H1 (cell line): ENCODE data around the gene ZBTB20. TPM values are rescaled to one million over a fixed set of nuclear protein-coding genes. Genes with fewer than 3 reads are reported as not detected.

ENCODE experiments used
- CTCF ChIA-PET: fragments of 300-600 bp; sonication (Branson Sonifier 250); formaldehyde crosslinking; loops from one replicate; lab custom pipeline; 2021; ENCODE audit not compliant: partially characterized antibody; lab: Charles Lee
- POLR2A ChIA-PET: fragments of 300-600 bp; sonication (Branson Sonifier 250); formaldehyde crosslinking; loops from one replicate; lab custom pipeline; 2021; ENCODE audit warnings: inconsistent platforms; ENCODE audit not compliant: partially characterized antibody; lab: Charles Lee
- DNase-seq, 2 experiments: peaks; one replicate each; pipeline versions ENCODE4 v3.0.0 to v3.0.0-alpha.2; 2010 to 2022; ENCODE audit warnings: low spot score in 2 of 2, low read depth in 1 of 2, mixed read lengths in 1 of 2
- FAIRE-seq: peaks from 2 replicates; lab custom pipeline; 2011; peaks lifted over from hg19 to GRCh38; lab: Jason Lieb, UNC
- H2AFZ ChIP-seq: 2 replicates; pipeline ENCODE4 v1.8.1; 2012; ENCODE audit warnings: low read length, inconsistent platforms
- H2AK5ac ChIP-seq: 2 replicates; pipeline ENCODE4 v1.6.1; 2013; ENCODE audit warnings: low read depth, low read length
- H2BK120ac ChIP-seq: replicated peaks from 2 replicates; pipeline ENCODE3; 2013; ENCODE audit warnings: low read depth, low read length, inconsistent platforms
- H2BK12ac ChIP-seq: 2 replicates; pipeline ENCODE4 v1.6.1; 2013; ENCODE audit warnings: low read depth, low read length
- H2BK15ac ChIP-seq: 2 replicates; pipeline ENCODE4 v1.6.1; 2013; ENCODE audit warnings: low read length
- H2BK20ac ChIP-seq: 2 replicates; pipeline ENCODE4 v1.6.1; 2013; ENCODE audit warnings: low read length
- H2BK5ac ChIP-seq: 2 replicates; pipeline ENCODE4 v1.6.1; 2013; ENCODE audit warnings: low read depth, low read length
- H3K14ac ChIP-seq: 2 replicates; pipeline ENCODE4 v1.6.1; 2013; ENCODE audit warnings: inconsistent platforms; ENCODE audit not compliant: insufficient read length
- H3K18ac ChIP-seq: 2 replicates; pipeline ENCODE4 v1.6.1; 2013; ENCODE audit warnings: low read length; ENCODE audit errors: extremely low read depth
- H3K23ac ChIP-seq: 2 replicates; pipeline ENCODE4 v1.6.1; 2013; ENCODE audit warnings: inconsistent platforms; ENCODE audit not compliant: insufficient read length
- H3K23me2 ChIP-seq: 2 replicates; pipeline ENCODE4 v1.6.1; 2013; ENCODE audit warnings: low read depth, low read length
- H3K27ac ChIP-seq: 2 replicates; pipeline ENCODE4 v1.6.1; 2011; ENCODE audit warnings: low read depth, low read length, inconsistent platforms
- H3K27me3 ChIP-seq, 4 experiments: replicated peaks in 1 of 4; 1 replicate in 1 of 4; 2 replicates in 3 of 4; pipeline versions ENCODE4 v1.6.1 to v1.8.1; 2011 to 2013; ENCODE audit warnings: low read length in 3 of 4, mild to moderate bottlenecking in 3 of 4, inconsistent platforms in 2 of 4, mixed read lengths in 2 of 4, moderate library complexity in 1 of 4; ENCODE audit not compliant: control insufficient read depth in 3 of 4, insufficient read depth in 3 of 4; ENCODE audit errors: extremely low read depth in 1 of 4
- H3K36me3 ChIP-seq, 4 experiments: 2 replicates each; pipeline versions ENCODE4 v1.6.1 to v1.8.1; 2011 to 2013; ENCODE audit warnings: mild to moderate bottlenecking in 4 of 4, low read length in 3 of 4, moderate library complexity in 2 of 4, control low read depth in 1 of 4, inconsistent platforms in 1 of 4; ENCODE audit not compliant: insufficient read depth in 4 of 4, control insufficient read depth in 2 of 4
- H3K4ac ChIP-seq: replicated peaks from 2 replicates; pipeline ENCODE3; 2013; ENCODE audit warnings: low read length, low read depth, mixed read lengths, inconsistent platforms; ENCODE audit not compliant: insufficient read length
- H3K4me1 ChIP-seq, 4 experiments: replicated peaks in 1 of 4; 1 replicate in 1 of 4; 2 replicates in 3 of 4; pipeline versions ENCODE4 v1.6.1 to v1.8.1; 2011 to 2013; ENCODE audit warnings: low read length in 3 of 4, inconsistent platforms in 2 of 4, mixed read lengths in 1 of 4; ENCODE audit not compliant: insufficient read depth in 4 of 4, control insufficient read depth in 3 of 4
- H3K4me2 ChIP-seq, 2 experiments: 2 replicates each; pipeline versions ENCODE4 v1.6.1 to v1.8.1; 2011 to 2013; ENCODE audit warnings: low read depth in 2 of 2, low read length in 2 of 2, control low read depth in 1 of 2, inconsistent platforms in 1 of 2, mild to moderate bottlenecking in 1 of 2; ENCODE audit not compliant: insufficient read depth in 1 of 2
- H3K4me3 ChIP-seq, 4 experiments: fragments of 200-600, 300-600 bp in 1 of 4; sonication (generic), shearing (Covaris generic), sonication (Bioruptor Twin) in 1 of 4; 2 replicates each; pipeline versions ENCODE4 v1.5.1 to v1.8.1; 2011 to 2016; ENCODE audit warnings: low read length in 4 of 4, low read depth in 3 of 4, control low read depth in 2 of 4, inconsistent platforms in 2 of 4, mild to moderate bottlenecking in 2 of 4, mixed read lengths in 1 of 4, moderate library complexity in 1 of 4; ENCODE audit not compliant: insufficient read depth in 2 of 4; ENCODE audit errors: extremely low read depth in 1 of 4
- H3K56ac ChIP-seq: replicated peaks from 2 replicates; pipeline ENCODE3; 2013; ENCODE audit warnings: low read depth, mild to moderate bottlenecking, mixed read lengths, low read length, inconsistent platforms; ENCODE audit not compliant: insufficient read length
- H3K79me1 ChIP-seq: 2 replicates; pipeline ENCODE4 v1.6.1; 2013; ENCODE audit warnings: low read depth, low read length, control low read depth
- H3K79me2 ChIP-seq, 2 experiments: 2 replicates each; pipeline versions ENCODE4 v1.6.1 to v1.8.1; 2012 to 2013; ENCODE audit warnings: low read length in 2 of 2, mild to moderate bottlenecking in 2 of 2, inconsistent platforms in 1 of 2; ENCODE audit not compliant: insufficient read depth in 2 of 2, control insufficient read depth in 1 of 2
- H3K9ac ChIP-seq, 4 experiments: replicated peaks in 1 of 4; 1 replicate in 1 of 4; 2 replicates in 3 of 4; pipeline versions ENCODE4 v1.6.1 to v1.8.1; 2011 to 2013; ENCODE audit warnings: low read depth in 3 of 4, low read length in 3 of 4, control low read depth in 2 of 4, mild to moderate bottlenecking in 2 of 4, moderate library complexity in 2 of 4, inconsistent platforms in 1 of 4; ENCODE audit errors: extremely low read depth in 1 of 4
- H3K9me3 ChIP-seq, 2 experiments: 2 replicates each; pipeline versions ENCODE4 v1.6.1 to v1.8.1; 2012 to 2013; ENCODE audit warnings: mild to moderate bottlenecking in 2 of 2, moderate library complexity in 2 of 2, control low read depth in 1 of 2, inconsistent platforms in 1 of 2, low read depth in 1 of 2, low read length in 1 of 2, mixed read lengths in 1 of 2; ENCODE audit not compliant: insufficient read depth in 2 of 2
- H4K20me1 ChIP-seq, 2 experiments: replicated peaks in 1 of 2; 2 replicates each; pipeline versions ENCODE3 to v1.8.1; 2011 to 2013; ENCODE audit warnings: inconsistent platforms in 2 of 2, low read length in 2 of 2, mild to moderate bottlenecking in 1 of 2; ENCODE audit not compliant: insufficient read depth in 2 of 2, control insufficient read depth in 1 of 2
- H4K5ac ChIP-seq: 2 replicates; pipeline ENCODE4 v1.6.1; 2013; ENCODE audit warnings: low read length, low read depth, mixed read lengths, inconsistent platforms; ENCODE audit not compliant: insufficient read length
- H4K8ac ChIP-seq: 2 replicates; pipeline ENCODE4 v1.8.0; 2013; ENCODE audit warnings: mild to moderate bottlenecking, moderate library complexity, low read length, inconsistent platforms; ENCODE audit not compliant: insufficient read depth; ENCODE audit errors: extremely low read depth
- H4K91ac ChIP-seq: replicated peaks from 2 replicates; pipeline ENCODE3; 2013; ENCODE audit warnings: low read length, mixed read lengths, inconsistent platforms; ENCODE audit not compliant: insufficient read length
- CHD2 ChIP-seq: IDR thresholded peaks from 2 replicates; pipeline ENCODE4 v1.6.1; 2012; ENCODE audit warnings: low read length, improper control_type of control experiment
- EZH2 ChIP-seq: fragments of 200-600 bp; sonication (generic); IDR thresholded peaks from 2 replicates; pipeline ENCODE4 v1.7.1; 2012; ENCODE audit warnings: low read depth, mild to moderate bottlenecking, moderate library complexity, low read length, inconsistent platforms; ENCODE audit not compliant: severe bottlenecking
- KDM4A ChIP-seq: IDR thresholded peaks from one replicate; pipeline ENCODE4 v1.7.1; 2012; ENCODE audit warnings: low read depth, mild to moderate bottlenecking, moderate library complexity, low read length, inconsistent platforms; ENCODE audit not compliant: severe bottlenecking
- NRF1 ChIP-seq: IDR thresholded peaks from 2 replicates; pipeline ENCODE4 v1.6.1; 2011; ENCODE audit warnings: mild to moderate bottlenecking, low read depth, low read length, improper control_type of control experiment
- RAD21 ChIP-seq, 2 experiments: IDR thresholded peaks in 1 of 2; conservative IDR thresholded peaks in 1 of 2; 2 replicates each; pipeline ENCODE4 v1.6.1; 2011; ENCODE audit warnings: low read depth in 2 of 2, low read length in 2 of 2, improper control_type of control experiment in 1 of 2, inconsistent platforms in 1 of 2, mild to moderate bottlenecking in 1 of 2, moderate library complexity in 1 of 2
- RNF2 ChIP-seq: fragments of 200-900, 300-1000 bp; sonication (generic); IDR thresholded peaks from 2 replicates; pipeline ENCODE4 v1.7.1; 2016; ENCODE audit warnings: borderline replicate concordance, low read depth, mild to moderate bottlenecking, antibody characterized with exemption, low read length; ENCODE audit not compliant: poor library complexity, severe bottlenecking; ENCODE audit errors: missing control alignments
- WGBS, 2 experiments: shearing (Covaris generic) in 1 of 2; methylation state at CpG; one replicate each; pipeline versions ENCODE4 v1.1.6 to v1.1.7; 2013 to 2015; ENCODE audit warnings: low lambda C conversion rate in 2 of 2, mixed read lengths in 2 of 2, inconsistent platforms in 1 of 2, low coverage in 1 of 2, missing lambda C conversion rate in 1 of 2; ENCODE audit not compliant: insufficient replicate concordance in 2 of 2, insufficient coverage in 1 of 2, insufficient read length in 1 of 2; ENCODE audit errors: extremely low coverage in 1 of 2, missing lambda C conversion rate in 1 of 2; 5-methylcytosine and 5-hydroxymethylcytosine counted together
- polyA plus RNA-seq, 7 experiments: library from polyadenylated mRNA; depleted of rRNA in 3 of 7; stranded (reverse) in 5 of 7; unstranded in 2 of 7; fragments of >200 nt in 5 of 7; fragments of 200-250 nt in 2 of 7; gene quantifications; 1 replicate in 5 of 7; 2 replicates in 1 of 7; 4 replicates in 1 of 7; pipeline versions ENCODE4 v1.2.1 to v1.2.3, GENCODE V29; 2011 to 2013; ENCODE audit warnings: missing spikeins in 2 of 7, mixed read lengths in 2 of 7
- total RNA-seq: library from RNA; stranded (reverse); fragmentation: NEBNext Ultra II Directional; extraction: Animal tissue kit (Norgen Biotek cat#: 25700); gene quantifications from 2 replicates; pipeline ENCODE4 v1.2.1, GENCODE V29; 2021
- TF ChIP-seq, protein P1 (sequence below): IDR thresholded peaks from 2 replicates; pipeline ENCODE4 v1.6.1; 2011; ENCODE audit warnings: low read depth, mild to moderate bottlenecking, low read length; ENCODE audit not compliant: insufficient read depth

The ZBTB20 gene
- total and polyA plus RNA-seq, 2 of the 8 experiments (the other 6 are each of a cell fraction or from before 2014, with no cell fraction given): 0.35 to 1.3 TPM

DNA sequence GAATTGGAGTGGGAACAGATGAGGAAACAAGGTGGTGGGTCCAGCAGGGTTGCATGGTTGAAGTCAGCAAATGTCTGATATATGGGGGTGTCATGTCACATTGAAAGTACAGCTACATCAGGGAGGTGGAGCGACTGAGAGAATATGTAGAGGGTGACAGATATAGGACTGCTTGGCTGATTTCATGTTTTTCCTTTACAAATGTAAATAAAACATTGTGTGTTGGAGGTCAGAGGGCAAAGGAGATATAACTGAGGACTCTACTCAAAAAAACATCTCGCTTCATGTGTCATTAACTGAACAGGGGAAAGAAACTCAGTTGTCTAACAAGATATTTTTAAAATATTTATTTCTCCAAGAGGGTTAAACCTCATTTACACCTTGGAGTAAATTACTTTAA is 675.6 kb downstream of the ZBTB20 start:
- Histone ChIP-seq H2BK120ac (no peak overlapping the region), H3K9me3 (no peaks in the 10 kb centered on the region), H3K56ac (no peak overlapping the region), H3K27me3 (no peaks in the 10 kb centered on the region), H3K23ac (no peak overlapping the region), H3K14ac (no peak overlapping the region), H3K79me2 (no peaks in the 10 kb centered on the region), H3K36me3 (no peaks in the 10 kb centered on the region), H4K8ac (no peak overlapping the region), H4K91ac (no peak overlapping the region), H2BK20ac (no peak overlapping the region), H3K4me3 (no peak overlapping the region), H4K20me1 (peaks cover 0 to 1% of the 10 kb centered on the region in 2 experiments), H2AFZ (no peak overlapping the region), H3K4ac (no peak overlapping the region), H3K18ac (no peak overlapping the region), H4K5ac (no peak overlapping the region), H3K27ac (no peak overlapping the region), H2AK5ac (no peak overlapping the region), H2BK5ac (no peak overlapping the region), H2BK12ac (no peak overlapping the region), H2BK15ac (no peak overlapping the region), H3K9ac (no peak overlapping the region), H3K23me2 (no peaks in the 10 kb centered on the region; the same call in 1 of the 2 replicates), H3K4me1 (no peaks in the 10 kb centered on the region), H3K4me2 (no peak overlapping the region), H3K79me1 (no peaks in the 10 kb centered on the region)
- TF ChIP-seq EZH2 (no peak), CHD2 (no peak), RNF2 (no peak), NRF1 (no peak), RAD21 (IDR thresholded peaks at IDR 0.05 in 1 of 2, conservative IDR thresholded peaks at IDR 0.05 in 1 of 2; ENCODE audit: low read depth in 2 of 2, low read length in 2 of 2) (no peak), KDM4A (no peak)
- TF ChIP-seq, protein P1, sequence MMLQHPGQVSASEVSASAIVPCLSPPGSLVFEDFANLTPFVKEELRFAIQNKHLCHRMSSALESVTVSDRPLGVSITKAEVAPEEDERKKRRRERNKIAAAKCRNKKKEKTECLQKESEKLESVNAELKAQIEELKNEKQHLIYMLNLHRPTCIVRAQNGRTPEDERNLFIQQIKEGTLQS: no peak
- no peak for DNase-seq
- WGBS, 2 experiments: 94% methylated on average over 2 of the region's 2 CpGs; no CpG with 5 or more reads in 1 of the 2 experiments
- POLR2A ChIA-PET: no interaction called here
- CTCF ChIA-PET: no interaction called here
- FAIRE-seq: no peak
